ENCODE results near the gene NIN.

NIN gene

GRCh38 chr14:50834802-50835276 lies 3.9 kb upstream of the NIN start:
- Histone ChIP-seq H3K27ac (peak overlapping the region; percentile 50), H3K4me1 (ENCODE audit: control insufficient read depth in 1 of 2, insufficient read depth in 1 of 2, low read depth in 1 of 2, low read length in 1 of 2) (peaks cover 18 to 22% of the 10 kb centered on the region in 2 experiments), H3K4me3 (ENCODE audit: low read depth in 1 of 2, low read length in 1 of 2) (no peak overlapping the region), H3K36me3 (no peaks in the 10 kb centered on the region), H3K9me3 (no peaks in the 10 kb centered on the region), H3K27me3 (no peaks in the 10 kb centered on the region)
- no peak for TF ChIP-seq CTCF (IDR thresholded peaks at IDR 0.05)

GRCh38 chr14:50832935-50833630 lies 2.1 kb upstream of the NIN start:
- no peaks in the 10 kb centered on the region for H3K9me3 ChIP-seq
- H3K4me3 ChIP-seq (ENCODE audit: low read depth in 1 of 2, low read length in 1 of 2) = no peak overlapping the region
- no peak for TF ChIP-seq CTCF (IDR thresholded peaks at IDR 0.05)
- H3K4me1 ChIP-seq (ENCODE audit: control insufficient read depth in 1 of 2, insufficient read depth in 1 of 2, low read depth in 1 of 2, low read length in 1 of 2) = peaks cover 34 to 37% of the 10 kb centered on the region in 2 experiments
- no peaks in the 10 kb centered on the region for H3K36me3 ChIP-seq
- H3K27ac ChIP-seq = no peak overlapping the region
- no peaks in the 10 kb centered on the region for H3K27me3 ChIP-seq

- no peak for TF ChIP-seq CTCF (IDR thresholded peaks at IDR 0.05)
- H3K27ac ChIP-seq = peak overlapping the region; percentile 97
- peaks cover 48 to 50% of the 10 kb centered on the region in 2 experiments for H3K4me1 ChIP-seq (ENCODE audit: control insufficient read depth in 1 of 2, insufficient read depth in 1 of 2, low read depth in 1 of 2, low read length in 1 of 2)
- no peaks in the 10 kb centered on the region for H3K9me3 ChIP-seq
- peaks cover 5% of the 10 kb centered on the region for H3K36me3 ChIP-seq
- H3K4me3 ChIP-seq (ENCODE audit: low read depth in 1 of 2, low read length in 1 of 2) = peak overlapping the region; percentile 69 to 92
- no peaks in the 10 kb centered on the region for H3K27me3 ChIP-seq
Measured at GRCh38 chr14:50831726-50832168, 785 bp upstream of the NIN start.

- peaks cover 57 to 61% of the 10 kb centered on the region in 2 experiments for H3K4me1 ChIP-seq (ENCODE audit: control insufficient read depth in 1 of 2, insufficient read depth in 1 of 2, low read depth in 1 of 2, low read length in 1 of 2)
- no peaks in the 10 kb centered on the region for H3K9me3 ChIP-seq
- H3K27me3 ChIP-seq = no peaks in the 10 kb centered on the region
- H3K36me3 ChIP-seq = peaks cover 11% of the 10 kb centered on the region
- H3K4me3 ChIP-seq (ENCODE audit: low read depth in 1 of 2, low read length in 1 of 2) = peak overlapping the region; percentile 69 to 92
- H3K27ac ChIP-seq = peak overlapping the region; percentile 97
- TF ChIP-seq CTCF (IDR thresholded peaks at IDR 0.05) = no peak
Measured at GRCh38 chr14:50830044-50830931, 674 bp downstream of the NIN start.

GRCh38 chr14:50829489-50830043 lies 1.4 kb downstream of the NIN start:
- H3K36me3 ChIP-seq = peaks cover 11% of the 10 kb centered on the region
- TF ChIP-seq CTCF (IDR thresholded peaks at IDR 0.05) = no peak
- H3K4me3 ChIP-seq (ENCODE audit: low read depth in 1 of 2, low read length in 1 of 2) = peak overlapping the region; percentile 69 to 92
- H3K9me3 ChIP-seq = no peaks in the 10 kb centered on the region
- peak overlapping the region; percentile 97 for H3K27ac ChIP-seq
- no peaks in the 10 kb centered on the region for H3K27me3 ChIP-seq
- peaks cover 58 to 62% of the 10 kb centered on the region in 2 experiments for H3K4me1 ChIP-seq (ENCODE audit: control insufficient read depth in 1 of 2, insufficient read depth in 1 of 2, low read depth in 1 of 2, low read length in 1 of 2)
